HFF-Myc (cell line): ENCODE results near the gene PEAR1.

Experiments
- DNase-seq: peaks from one replicate; pipeline ENCODE4 v3.0.0-alpha.2; 2011; ENCODE audit warnings: low read depth; ENCODE audit errors: extremely low read depth
- H3K4me3 ChIP-seq: replicated peaks from 2 replicates; pipeline ENCODE4 v1.5.1; 2011; ENCODE audit warnings: low read depth, mild to moderate bottlenecking, control low read depth, low read length
- TF ChIP-seq, protein P1 (sequence below): IDR thresholded peaks from 2 replicates; pipeline ENCODE4 v1.5.1; 2012; ENCODE audit warnings: mild to moderate bottlenecking, low read depth, low read length, control low read depth; ENCODE audit errors: missing control alignments

The PEAR1 gene

DNA sequence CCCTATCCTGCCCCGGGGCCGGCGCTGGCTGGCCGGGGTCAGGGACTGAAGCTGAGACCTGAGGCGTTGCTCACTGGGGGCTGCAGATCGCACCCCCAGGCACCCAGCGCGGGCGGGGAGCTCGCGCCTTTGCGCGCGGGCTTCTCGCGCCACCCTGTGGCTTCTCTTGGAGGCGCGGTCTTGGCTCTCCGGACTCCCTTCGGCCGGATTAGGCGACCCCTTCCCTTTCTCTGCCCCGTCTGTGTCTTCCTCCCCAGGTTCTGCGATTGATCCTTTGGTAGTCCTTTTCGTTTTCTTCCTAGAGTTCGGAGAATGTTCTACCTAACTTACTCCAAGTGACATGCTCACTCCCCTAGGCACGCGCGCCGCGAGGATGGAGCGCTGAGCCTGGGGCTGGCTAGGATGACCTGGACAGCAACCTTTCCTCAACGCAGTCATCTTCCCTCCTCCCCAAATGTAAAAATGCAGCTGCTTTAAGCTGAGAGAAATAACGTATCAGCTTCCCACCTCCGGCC, 33.3 kb upstream of the PEAR1 start:
- DNase-seq, result no peak
- TF ChIP-seq, protein P1, sequence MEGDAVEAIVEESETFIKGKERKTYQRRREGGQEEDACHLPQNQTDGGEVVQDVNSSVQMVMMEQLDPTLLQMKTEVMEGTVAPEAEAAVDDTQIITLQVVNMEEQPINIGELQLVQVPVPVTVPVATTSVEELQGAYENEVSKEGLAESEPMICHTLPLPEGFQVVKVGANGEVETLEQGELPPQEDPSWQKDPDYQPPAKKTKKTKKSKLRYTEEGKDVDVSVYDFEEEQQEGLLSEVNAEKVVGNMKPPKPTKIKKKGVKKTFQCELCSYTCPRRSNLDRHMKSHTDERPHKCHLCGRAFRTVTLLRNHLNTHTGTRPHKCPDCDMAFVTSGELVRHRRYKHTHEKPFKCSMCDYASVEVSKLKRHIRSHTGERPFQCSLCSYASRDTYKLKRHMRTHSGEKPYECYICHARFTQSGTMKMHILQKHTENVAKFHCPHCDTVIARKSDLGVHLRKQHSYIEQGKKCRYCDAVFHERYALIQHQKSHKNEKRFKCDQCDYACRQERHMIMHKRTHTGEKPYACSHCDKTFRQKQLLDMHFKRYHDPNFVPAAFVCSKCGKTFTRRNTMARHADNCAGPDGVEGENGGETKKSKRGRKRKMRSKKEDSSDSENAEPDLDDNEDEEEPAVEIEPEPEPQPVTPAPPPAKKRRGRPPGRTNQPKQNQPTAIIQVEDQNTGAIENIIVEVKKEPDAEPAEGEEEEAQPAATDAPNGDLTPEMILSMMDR, result peak; percentile 82
- peak overlapping the region; percentile 28 for H3K4me3 ChIP-seq

DNA sequence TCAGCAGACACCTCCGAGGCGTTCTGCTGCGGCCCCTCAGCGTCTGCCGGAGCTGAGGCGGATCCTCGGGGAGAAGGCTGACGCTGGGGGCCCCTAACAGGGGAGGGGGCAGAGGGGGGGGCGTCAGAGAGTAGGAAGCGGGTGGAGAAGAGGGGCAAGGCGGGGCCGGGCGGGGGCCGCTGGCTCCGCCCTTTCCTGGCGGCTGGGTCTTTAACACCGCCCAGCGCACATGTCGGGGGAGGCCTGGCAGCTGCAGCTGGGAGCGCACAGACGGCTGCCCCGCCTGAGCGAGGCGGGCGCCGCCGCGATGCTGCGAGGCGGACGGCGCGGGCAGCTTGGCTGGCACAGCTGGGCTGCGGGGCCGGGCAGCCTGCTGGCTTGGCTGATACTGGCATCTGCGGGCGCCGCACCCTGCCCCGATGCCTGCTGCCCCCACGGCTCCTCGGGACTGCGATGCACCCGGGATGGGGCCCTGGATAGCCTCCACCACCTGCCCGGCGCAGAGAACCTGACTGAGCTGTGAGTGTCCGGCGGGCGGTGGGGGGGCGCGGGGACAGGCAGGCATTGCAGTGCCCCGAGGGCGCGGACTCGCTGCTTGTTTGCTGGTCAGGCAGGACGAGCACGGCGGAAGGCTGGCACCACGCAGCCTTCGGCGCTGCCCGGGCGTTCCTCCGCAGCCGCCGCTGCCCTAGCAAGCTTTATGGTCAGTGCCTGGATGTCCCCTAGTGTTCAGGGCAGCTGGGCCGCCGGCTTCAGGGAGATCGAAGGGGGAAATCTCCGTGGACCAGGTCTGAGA, 32.7 kb upstream of the PEAR1 start, which contains the start of gene NTRK1:
NTRK1 (plus strand) TSS at position 238 of the 796 bp plus-strand sequence; CDS start at position 308, 70 bp downstream.
- peak within 1 kb of the TSS; percentile 28 for H3K4me3 ChIP-seq
- TF ChIP-seq, protein P1, result no peak
- DNase-seq, result no peak

DNA sequence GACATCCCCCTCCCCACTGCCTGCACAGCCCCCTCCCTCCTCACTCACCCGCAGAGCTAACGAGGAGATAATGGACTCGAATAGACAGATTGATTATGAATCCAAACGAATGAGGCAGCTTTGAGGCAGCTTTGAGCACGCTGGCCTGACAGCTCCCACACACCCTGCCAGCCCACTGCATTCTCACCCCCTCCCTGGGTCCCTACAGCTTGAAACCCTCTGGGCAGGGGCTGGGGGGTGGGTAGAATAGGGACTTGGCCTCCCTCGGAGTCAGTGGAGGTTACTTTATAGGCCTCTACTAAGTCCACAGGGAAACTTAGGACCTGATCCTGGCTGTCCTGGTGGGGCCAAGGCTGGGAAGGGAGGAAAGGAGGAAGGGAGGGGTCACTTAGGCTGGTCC, 30.9 kb upstream of the PEAR1 start:
- DNase-seq, result no peak
- TF ChIP-seq, protein P1, result no peak
- no peak overlapping the region for H3K4me3 ChIP-seq

DNA sequence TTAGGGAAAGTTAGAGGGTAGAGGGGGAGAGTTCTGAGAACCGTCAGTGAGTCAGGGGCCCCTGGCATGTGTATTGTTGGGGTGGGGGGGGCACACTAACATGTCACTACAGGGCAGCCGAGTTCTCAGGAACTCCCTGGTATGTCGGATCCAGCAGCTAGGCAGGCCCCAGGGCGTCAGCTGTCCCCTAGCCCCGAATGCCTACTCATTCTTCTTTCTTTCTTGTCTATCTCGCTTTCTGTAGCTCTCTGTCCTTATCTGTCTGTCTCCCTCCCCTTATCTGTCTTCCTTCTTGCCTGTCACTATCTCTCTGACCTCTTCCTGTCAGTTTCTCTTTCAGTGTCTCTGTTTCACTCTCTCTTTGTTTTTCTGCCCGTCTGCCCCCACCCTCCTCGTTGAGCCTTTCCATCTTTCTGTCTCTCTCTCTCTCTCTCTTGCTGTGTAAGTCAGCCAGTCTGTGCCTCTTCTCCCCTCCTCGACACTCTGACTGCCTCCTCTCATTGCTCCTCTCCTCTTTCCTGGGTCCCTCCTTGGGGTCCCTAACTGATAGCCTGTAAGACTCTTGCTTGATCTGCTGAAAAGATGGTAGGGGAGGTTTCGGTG, 30.4 kb upstream of the PEAR1 start:
- DNase-seq, result no peak
- TF ChIP-seq, protein P1, result no peak
- no peak overlapping the region for H3K4me3 ChIP-seq

DNA sequence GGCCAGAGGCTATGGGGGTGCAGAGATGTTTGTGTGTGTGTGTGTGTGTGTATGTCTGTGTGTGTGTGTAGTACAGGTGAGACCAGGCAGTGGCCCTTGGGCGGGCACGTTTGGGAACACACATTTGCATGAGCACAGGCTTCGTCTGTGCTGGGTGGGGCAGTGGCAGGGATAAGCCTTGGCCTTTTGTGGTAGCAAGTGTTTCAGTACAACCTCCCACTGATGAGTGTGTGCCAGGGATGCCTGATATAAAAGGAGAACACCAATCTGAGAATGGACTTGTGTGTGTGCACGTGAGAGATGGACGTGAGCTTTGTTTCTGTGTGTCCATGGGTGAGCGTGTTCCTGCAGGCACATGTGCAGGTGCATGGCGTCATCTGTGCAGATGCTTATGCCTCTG, 29.9 kb upstream of the PEAR1 start:
- H3K4me3 ChIP-seq, result no peak overlapping the region

DNA sequence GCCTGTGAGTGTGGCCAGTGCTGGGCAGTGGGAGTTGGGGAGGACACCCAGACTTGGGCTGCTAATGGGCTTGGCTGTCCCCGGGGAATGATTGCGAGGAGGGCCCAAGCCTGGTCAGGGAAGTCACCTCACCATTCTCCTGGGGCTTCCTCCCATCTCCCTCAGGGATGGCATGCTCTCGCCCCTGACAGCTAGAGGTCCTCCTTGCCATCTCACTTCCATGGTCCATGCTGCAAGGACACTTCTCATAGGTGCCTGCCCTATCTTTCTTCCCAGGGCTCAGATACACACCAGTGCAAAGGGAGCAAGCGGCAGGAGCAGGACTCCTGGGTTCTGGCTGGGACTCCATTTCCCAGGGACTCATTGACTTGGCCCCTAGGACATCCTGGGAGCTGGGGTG, 28.7 kb upstream of the PEAR1 start:
- no peak for DNase-seq
- TF ChIP-seq, protein P1, result no peak

More for the DNA sequence above, 29.9 kb upstream of the PEAR1 start:
- TF ChIP-seq, protein P1, result no peak
- no peak for DNase-seq

More for the DNA sequence above, 28.7 kb upstream of the PEAR1 start:
- H3K4me3 ChIP-seq, result no peak overlapping the region
